Cortex of kidney (tissue), 1 donor: ENCODE data around the gene KRTAP4-11.
"Not testable (repeated sequence)": the region's sequence is repeated elsewhere in the genome, so short reads cannot be mapped to it uniquely, and the experiment has no call there.

Source experiments
- DNase-seq: peaks from one replicate; lab custom pipeline; 2025; lab: John Stamatoyannopoulos, UW

The KRTAP4-11 gene

DNA sequence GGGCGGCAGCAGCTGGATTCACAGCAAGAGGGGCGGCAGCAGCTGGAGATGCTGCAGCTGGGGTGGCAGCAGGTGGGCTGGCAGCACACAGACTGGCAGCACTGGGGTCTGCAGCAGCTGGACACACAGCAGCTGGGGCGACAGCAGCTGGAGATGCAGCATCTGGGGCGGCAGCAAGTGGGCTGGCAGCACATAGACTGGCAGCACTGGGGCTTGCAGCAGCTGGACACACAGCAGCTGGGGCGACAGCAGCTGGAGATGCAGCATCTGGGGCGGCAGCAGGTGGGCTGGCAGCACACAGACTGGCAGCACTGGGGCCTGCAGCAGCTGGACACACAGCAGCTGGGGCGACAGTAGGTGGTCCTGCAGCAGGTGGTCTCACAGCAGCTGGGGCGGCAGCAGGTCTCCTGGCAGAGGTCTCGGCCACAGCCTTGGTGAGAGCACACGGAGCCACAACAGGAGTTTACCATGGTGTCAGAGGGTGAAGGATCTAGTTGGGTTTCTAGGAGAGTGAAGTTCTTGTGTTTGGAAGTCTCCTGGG is at the start of gene KRTAP4-11:
Gene KRTAP4-11, minus strand, starts transcription at position 528 of the 541 bp plus-strand sequence. Its CDS starts 58 bp downstream, at position 470.
- DNase-seq, result not testable (repeated sequence)

DNA sequence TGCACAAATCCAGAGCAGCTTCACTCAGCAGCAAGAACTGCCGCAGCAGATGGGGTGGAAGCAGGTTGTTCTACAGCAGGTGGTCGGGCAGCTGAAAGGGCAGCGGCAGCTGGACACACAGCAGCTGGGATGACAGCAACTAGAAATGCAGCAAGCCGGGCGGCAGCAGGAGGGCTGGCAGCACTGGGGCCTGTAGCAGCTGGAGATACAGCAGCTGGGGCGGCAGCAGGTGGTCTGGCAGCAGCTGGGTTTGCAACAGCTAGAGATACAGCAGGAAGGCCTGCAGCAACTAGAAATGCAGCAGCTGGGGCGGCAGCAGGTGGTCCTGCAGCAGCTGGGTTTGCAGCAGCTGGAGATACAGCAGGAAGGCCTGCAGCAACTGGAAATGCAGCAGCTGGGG is 49.4 kb upstream of the KRTAP4-11 start:
- DNase-seq, result no peak

DNA sequence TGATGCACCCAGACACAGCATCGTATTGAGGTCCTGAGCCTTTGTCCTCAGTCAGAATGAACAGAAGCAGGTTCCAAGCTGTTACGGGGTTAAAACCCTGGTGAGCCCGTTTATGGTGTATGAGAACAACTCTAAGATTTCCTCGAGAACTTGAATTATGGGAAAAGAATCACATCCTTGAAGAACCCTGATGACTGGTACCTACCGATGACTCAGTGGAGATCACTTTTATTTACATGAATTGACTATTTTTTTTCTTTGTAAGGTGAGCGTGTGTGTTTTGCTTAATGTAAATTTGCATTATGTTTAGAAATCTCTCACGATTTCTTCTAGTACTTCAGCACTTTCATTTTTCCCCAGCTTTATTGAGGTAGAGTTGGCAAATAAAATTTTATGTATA is 45.7 kb upstream of the KRTAP4-11 start:
- no peak for DNase-seq

DNA sequence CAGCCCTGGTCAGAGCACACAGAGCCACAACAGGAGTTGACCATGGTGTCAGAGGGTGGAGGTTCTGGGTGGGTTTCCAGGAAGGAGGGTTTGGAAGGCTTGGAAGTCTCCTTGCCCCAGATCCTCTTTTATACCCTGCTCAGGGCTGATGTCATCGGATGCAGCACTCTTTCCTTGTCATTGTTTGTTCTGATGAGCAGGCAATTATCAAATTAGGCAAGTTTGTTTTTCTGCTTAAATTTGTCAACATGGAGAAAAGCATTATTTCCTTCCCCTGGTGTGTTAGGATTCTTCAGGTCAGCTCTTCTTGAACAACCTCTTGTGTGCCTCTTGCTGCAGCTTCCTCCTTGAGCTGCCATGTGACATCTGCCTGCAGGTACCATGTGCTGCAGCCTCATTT is 42.5 kb upstream of the KRTAP4-11 start, which contains the start of gene KRTAP4-4:
Gene KRTAP4-4, minus strand, starts transcription at position 101 of the 400 bp plus-strand sequence. Its CDS starts 57 bp downstream, at position 44.
- DNase-seq, result no peak

DNA sequence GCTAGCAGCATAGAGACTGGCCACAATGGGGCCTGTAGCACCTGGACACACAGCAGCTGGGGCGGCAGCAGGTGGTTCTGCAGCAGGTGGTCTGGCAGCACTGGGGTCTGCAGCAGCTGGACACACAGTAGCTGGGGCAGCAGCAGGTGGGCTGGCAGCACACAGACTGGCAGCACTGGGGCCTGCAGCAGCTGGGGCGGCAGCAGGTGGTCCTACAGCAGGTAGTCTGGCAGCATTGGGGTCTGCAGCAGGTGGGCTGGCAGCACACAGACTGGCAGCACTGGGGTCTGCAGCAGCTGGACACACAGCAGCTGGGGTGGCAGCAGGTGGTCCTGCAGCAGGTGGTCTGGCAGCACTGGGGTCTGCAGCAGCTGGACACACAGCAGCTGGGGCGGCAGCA is 42.0 kb upstream of the KRTAP4-11 start:
- DNase-seq, result not testable (repeated sequence)

DNA sequence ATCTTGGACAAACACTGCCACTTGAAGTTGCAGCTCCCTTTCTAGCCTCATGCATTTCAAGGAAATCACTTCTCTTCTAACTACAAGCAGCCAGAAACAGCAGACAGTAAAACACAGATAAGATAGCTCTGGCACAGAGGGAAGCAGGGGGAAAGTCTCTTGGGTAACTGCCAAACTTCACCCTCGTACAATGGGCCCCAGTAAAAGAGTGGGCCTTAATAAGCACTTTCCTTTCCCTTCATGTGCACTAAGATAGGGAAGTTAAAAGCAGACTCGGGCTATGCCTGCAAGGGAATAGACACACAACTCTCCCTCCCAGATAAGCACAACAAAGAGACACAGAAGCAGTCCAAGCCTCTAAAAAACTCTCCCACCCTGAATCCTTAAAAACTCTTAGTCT is 35.7 kb upstream of the KRTAP4-11 start:
- DNase-seq, result no peak

DNA sequence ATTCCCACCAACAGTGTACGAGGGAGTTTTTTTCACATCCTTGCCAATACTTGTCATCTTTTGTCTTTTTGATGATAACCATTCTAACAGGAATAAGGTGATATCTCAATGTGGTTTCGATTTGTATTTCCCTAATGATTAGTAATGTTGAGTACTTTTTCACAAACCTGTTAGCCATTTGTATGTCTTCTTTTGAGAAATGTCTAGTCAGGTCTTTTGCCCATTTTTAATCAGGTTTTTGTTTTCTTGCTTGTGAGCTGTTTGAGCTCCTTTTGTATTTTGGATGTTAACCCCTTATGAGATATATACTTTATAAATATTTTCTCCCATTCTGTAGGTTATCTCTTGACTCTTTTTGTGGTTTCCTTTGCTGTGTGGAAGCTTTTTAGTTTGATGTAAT is 33.4 kb upstream of the KRTAP4-11 start:
- DNase-seq, result no peak

DNA sequence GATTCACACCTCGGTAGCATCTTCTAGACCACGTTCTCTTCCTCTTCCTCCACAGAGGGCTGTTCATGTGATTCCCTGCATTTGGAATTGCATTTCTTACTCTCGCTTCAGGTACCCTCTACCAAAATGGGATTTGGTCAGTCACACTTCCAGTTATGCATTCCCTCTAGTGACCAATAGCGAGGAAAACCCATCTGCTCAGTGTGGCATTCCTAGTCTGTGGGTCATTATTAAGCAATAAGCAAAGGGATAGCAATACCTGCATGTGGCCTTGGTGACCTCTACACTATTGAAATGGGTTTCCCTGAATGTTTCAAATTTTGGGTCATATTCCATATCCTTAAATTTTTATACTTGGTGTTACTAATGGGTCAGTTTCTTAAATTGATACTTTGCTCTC is 31.9 kb upstream of the KRTAP4-11 start:
- DNase-seq, result no peak

DNA sequence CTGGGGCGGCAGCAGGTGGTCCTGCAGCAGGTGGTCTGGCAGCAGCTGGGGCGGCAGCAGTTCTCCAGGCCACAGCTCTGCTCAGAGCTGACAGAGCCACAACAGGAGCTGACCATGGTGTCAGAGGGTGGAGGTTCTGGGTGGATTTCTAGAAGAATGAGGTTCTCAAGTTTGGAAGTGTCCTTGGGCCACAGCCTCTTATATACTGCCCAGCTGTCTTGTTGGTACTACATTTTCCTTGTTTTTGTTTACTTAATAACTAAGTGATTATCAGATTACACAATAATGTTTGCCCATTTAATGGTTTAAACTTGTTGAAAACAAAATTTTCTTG is 31.4 kb upstream of the KRTAP4-11 start, which contains the start of gene KRTAP4-5:
Gene KRTAP4-5, minus strand, starts transcription at position 174 of the 334 bp plus-strand sequence. Its CDS starts 58 bp downstream, at position 116.
- DNase-seq, result no peak

DNA sequence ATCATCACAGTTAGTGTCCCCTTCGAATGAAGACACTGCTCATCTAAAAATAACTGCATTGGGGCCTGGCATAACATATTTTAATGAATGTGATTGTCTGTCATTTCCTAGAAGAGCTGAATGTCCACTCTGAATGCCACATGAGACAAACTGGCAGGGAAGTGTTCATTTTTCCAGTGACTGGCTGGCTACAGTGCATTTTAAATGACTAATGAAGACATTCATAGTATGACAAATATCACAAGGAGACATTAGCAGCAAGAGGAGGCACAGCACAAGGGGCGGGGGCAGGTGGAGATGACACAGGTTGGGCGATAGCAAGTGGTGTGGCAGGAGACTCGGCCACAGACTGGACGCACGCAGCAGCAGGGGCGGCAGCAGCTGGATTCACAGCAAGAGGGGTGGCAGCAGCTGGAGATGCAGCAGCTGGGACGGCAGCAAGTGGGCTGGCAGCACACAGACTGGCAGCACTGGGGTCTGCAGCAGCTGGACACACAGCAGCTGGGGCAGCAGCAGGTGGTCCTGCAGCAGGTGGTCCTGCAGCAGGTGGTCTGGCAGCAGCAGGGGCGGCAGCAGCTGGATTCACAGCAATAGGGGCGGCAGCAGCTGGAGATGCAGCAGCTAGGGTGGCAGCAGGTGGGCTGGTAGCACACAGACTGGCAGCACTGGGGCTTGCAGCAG is 30.9 kb upstream of the KRTAP4-11 start:
- not testable (repeated sequence) for DNase-seq

DNA sequence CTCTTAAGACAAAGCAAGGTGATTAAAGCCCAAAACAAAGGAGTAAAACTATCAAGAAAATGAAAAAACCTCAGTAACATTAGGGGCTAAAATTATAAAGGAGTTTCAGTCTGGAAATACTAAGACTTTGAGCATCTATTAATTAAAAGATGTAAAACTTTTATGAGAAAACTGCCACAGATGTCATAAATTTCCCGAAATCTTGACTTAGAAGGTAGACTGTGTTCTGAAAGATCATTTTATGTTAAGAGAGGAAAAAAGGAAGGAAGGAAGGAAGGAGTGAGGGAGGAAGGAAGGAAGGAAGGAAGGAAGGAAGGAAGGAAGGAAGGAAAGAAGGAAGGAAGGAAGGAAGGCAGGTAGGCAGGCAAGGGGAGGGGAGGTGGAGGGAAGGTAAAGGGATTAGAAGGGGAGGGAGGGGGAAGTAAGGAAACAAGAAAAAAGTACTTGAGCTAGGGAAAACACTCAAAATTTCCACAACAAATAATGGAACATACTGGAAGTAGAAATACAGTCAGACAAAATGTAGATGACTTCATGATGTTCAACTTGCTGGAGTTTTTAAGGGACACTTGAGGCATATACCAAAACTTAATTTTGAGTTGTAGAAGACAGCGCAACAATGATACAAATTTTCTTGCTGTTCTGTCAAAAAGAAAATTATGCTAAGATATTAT is 29.5 kb upstream of the KRTAP4-11 start:
- no peak for DNase-seq

DNA sequence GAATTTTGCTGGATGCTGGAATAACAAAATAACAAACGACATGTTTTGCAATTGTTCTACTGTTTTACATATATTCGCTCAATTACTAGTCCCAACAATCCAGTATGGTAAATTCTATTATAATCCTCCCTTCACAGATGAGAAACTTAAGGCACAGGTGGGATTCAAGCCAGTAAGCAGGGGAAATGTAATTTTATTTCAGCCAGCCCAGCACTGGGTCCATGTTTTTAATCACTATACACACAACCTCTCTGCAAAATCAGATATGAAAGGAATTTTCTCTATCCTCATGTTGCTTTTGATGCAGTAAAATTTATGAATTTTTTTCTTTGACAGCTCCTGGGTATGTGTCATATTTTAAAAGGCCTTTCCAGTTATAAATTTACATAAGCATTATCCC is 27.1 kb upstream of the KRTAP4-11 start:
- no peak for DNase-seq

DNA sequence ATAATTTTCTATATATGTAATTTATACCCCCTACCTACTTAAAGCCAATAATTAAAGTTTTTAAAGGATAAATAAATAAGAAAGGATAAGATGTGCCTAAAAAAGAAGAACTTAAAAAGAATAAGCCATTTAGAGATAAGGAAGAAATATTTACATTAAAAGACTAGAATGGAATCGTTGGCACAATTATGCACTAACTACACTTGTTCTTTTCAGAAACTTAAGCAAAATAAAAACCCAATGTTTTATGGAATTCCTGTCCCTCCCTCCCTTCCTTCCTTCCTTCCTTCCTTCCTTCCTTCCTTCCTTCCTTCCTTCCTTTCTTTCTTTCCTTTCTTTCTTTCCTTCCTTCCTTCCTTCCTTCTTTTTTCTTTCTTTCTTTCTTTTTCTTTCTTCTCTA is 26.7 kb upstream of the KRTAP4-11 start:
- DNase-seq, result no peak

DNA sequence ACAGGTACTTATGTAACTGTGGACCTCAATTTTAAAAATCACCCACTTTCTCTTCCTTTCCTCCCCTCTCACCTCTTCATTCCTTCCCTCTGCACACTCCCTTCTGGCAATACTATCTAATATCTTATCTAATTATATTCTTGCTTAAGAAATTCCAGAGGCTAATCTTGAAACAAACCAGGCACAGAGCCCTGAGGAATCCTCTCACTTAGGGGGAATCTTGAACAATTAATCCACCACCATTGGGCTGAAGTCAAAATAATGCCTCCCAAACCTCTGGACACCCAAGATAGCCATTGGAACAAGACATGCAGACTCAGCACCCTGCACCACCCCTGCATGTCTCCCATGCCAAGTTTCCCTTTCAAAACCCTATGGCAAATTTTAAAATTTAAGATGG is 23.2 kb upstream of the KRTAP4-11 start:
- no peak for DNase-seq

DNA sequence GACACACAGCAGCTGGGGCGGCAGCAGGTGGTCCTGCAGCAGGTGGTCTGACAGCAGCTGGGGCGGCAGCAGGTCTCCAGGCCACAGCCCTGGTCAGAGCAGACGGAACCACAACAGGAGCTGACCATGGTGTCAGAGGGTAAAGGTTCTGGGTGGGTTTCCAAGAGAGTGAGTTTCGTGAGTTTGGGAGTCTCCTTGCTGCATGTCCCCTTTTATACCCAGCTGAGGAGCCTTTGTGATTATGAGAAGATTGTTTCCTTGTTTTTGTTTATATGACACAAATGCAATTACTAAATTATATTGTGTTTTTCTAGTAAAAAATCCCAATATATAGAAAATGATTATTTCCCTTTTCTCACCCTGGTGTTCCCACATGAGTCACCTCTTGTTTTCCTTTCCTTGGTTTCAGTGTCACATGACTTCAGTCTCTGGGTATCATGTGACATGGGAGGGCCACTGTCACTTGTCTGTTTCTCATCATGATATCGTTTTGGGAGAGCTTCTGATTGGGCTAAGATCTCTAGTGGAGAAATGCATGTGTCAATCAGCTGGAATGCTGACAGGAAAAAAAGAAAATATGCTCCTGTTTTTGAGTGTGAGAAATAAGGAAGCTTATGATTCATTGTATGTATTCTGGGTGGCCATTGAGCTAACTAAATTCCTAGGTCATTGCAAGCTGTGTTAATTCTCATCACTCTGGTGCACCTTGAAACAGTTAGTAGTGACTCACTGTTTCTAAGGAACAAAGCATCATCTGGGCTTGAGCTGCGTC is 22.4 kb upstream of the KRTAP4-11 start, which contains the start of gene KRTAP4-6:
Gene KRTAP4-6, minus strand, starts transcription at position 185 of the 772 bp plus-strand sequence. Its CDS starts 57 bp downstream, at position 128.
- DNase-seq, result no peak

DNA sequence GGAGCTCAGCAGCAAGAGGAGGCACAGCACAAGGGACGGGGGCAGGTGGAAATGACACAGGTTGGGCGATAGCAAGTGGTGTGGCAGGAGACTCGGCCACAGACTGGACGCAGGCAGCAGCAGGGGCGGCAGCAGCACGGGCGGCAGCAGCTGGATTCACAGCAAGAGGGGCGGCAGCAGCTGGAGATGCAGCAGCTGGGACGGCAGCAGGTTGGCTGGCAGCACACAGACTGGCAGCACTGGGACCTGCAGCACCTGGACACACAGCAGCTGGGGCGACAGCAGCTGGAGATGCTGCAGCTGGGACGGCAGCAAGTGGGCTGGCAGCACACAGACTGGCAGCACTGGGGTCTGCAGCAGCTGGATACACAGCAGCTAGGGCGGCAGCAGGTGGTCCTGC is 21.7 kb upstream of the KRTAP4-11 start:
- not testable (repeated sequence) for DNase-seq

DNA sequence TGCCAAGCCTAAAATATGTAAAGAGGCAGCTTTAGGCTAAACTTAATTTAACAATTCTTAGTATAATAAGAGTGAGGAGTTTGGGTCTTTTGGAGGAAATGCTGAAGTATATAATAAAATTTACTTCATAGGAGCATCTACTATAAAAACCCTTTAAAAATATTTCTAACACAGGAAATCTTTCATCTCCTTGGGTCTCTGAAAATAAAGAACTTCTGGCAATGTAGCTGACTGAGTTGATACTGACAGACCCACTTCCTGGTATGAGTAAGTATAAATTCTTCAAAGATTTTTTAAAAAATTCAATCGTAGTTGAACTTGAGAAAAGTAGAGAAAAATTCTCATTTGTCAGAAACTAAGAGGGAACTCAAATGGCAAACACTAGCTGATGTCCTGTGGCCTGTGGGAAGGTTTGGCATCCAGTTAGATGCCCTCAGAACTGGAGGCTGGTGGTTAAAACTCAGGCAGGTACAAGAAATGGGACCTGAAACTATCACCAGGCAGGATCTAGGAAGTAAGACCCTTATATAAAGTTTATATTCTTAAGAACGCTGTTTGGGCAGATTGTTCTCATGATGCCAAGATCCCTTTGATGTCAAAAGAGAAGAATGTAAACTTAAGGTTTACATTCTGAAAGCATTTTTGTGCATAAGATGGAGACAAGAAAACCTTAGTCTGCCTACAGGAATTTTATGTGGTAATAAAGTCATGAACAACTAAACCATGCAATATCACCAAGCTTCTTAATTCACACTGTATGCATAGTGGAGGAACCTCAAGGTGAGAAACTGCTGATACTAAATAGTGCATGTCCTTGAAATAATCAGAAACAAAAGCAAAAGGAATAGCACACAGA is 15.9 kb upstream of the KRTAP4-11 start:
- DNase-seq, result no peak

DNA sequence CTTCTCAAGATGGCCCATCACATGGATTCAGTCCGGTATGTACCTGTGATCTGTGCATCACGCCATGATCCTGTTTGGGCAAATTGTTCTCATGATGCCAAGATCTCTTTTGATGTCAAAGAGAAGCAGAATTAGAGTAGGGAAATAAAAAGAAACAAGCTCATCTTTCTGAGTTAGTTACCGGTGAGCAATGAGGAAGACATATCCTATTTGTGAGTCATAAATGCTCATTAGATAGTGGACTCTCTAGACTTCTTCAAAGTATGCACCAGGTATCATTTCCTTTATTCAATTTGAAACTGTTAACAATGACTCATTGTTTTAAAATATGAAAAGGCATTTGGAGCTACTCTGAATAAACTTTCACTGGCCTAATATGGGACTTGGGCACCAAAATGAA is 13.8 kb upstream of the KRTAP4-11 start:
- no peak for DNase-seq

DNA sequence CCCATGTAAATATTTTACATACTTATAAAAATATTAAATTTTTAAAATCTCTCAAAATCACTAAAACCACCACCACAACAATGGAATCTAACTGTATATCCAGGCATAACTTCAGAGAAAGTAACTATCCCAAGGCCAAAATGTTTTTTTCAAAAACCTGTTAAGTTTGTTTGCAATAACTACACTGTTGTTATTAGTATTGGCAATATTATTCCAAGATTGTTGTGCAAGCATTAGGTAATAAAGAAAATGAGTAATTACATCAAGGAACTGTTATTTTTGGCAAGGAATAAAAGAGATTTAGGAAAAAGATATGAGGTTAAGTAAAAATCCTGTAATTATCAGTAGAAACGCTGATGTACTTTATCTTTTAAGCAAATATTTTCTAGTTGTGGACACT is 9.2 kb upstream of the KRTAP4-11 start:
- no peak for DNase-seq

DNA sequence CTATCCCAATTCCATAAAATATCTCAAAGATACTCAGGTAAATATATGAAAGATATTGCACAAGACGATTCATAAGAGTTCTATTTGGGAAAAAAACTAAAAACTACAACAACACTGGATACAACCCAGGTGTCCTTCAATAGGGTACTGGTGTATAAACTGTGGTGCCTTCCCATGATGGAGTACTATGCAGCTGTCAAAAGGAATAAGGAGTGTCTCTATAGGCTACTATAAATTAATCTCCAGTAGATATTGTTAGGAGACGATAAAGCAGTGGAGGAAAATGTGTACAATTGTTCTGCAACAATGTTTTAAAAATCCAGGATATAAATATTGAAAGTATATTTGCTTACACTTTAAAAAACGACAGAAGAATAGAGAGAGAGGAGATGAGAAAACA is 8.2 kb upstream of the KRTAP4-11 start:
- DNase-seq, result no peak

DNA sequence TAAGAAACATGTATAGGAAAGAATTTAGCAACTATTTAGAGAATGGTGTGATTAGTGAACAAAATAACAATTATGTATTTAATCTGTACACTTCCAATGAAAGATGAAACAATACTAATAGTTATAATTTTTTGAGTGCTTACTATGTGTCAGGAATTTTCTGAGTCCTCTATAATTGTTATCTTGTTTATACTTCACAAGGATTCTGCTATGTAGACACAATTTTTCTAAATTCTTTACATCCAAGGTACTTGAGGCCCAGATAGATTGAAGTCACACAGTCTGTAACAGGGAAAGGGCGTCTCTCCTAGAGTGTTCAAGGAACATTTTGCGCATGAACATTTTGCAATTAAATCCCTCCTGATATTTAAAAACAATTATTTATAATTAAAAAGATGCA is 6.9 kb upstream of the KRTAP4-11 start:
- DNase-seq, result no peak
